Measurements from ENCODE around the gene TENT4A. TPM values are rescaled to one million over a fixed set of nuclear protein-coding genes. Genes with fewer than 3 reads are reported as not detected.

Gene TENT4A
- total and polyA plus RNA-seq, 2 of the 4 experiments (the other 2 are of a cell fraction) = 5.9 to 17.2 TPM

DNA sequence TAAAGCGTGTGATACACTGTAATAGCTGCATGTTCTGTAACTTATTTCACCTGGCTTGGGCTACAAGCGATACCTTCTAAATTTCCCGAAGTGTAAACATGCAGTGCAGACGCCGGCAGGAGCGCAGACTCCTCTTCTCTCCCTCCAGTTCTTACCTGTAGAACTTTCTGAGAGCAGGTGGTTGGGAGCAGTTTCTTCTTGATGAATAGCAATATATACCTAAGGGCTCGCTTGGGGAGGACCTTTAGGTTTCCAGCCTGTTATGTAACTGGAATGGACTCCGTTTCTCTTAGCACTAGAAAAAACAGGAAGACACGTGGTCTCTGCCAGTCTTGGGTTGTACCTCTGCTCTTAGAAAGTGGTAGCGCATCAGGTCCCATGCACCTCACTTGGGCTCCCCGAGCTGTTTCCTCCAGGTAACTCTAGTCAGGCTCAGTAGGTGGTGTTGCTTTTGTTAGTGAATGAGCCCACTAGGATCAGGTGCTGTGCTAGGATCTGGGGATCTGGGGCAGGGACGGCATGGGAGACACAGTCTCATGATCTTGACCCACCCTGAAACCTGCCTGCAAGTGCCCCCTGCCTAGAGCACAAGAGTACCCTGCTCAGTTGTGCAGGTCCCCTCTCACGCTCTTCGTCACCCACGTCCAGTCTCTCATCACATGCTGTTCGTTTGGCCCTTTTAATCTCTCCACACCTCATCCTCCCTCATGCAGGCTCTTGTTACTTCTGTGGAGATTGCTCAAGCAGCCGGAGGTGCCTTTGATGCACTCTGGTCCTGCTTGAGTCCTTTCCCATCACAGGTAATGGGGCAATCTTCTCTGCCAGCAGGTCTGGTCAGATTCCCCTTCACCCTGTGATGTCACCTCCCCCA lies 2.8 kb downstream of the TENT4A start:
- no peaks in the 10 kb centered on the region; the same call in 1 of the 2 replicates for H3K36me3 ChIP-seq (ENCODE audit: control insufficient read depth, insufficient read depth, low read length)
- TF ChIP-seq MXI1 (IDR thresholded peaks at IDR 0.05; ENCODE audit: borderline replicate concordance, low read depth, low read length) = 0 out of 2 replicates have a peak, but pooled peaks have one; percentile 8
- TF ChIP-seq, protein P1, sequence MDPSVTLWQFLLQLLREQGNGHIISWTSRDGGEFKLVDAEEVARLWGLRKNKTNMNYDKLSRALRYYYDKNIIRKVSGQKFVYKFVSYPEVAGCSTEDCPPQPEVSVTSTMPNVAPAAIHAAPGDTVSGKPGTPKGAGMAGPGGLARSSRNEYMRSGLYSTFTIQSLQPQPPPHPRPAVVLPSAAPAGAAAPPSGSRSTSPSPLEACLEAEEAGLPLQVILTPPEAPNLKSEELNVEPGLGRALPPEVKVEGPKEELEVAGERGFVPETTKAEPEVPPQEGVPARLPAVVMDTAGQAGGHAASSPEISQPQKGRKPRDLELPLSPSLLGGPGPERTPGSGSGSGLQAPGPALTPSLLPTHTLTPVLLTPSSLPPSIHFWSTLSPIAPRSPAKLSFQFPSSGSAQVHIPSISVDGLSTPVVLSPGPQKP (IDR thresholded peaks at IDR 0.05; ENCODE audit: borderline replicate concordance, low read depth, low read length) = no peak
- TF ChIP-seq RCOR1 (IDR thresholded peaks at IDR 0.05; ENCODE audit: insufficient replicate concordance, low read length) = no peak
- no peak for TF ChIP-seq RFX5 (IDR thresholded peaks at IDR 0.05; ENCODE audit: low read depth, low read length)
- no peak for TF ChIP-seq FOS (IDR thresholded peaks at IDR 0.05; ENCODE audit: low read depth, low read length)
- TF ChIP-seq CHD1 (IDR thresholded peaks at IDR 0.05; ENCODE audit: low read depth, low read length) = no peak
- in situ Hi-C loops (cut with MboI; ENCODE audit: low sequenced_read_pairs) (no loop called here), dilution Hi-C loops (cut with HindIII; ENCODE audit: low sequenced_read_pairs, unreplicated experiment) (no loop called here), intact Hi-C loops (cut with micrococcal nuclease) (no loop called here)
- ChIA-PET CTCF (no interaction called here), POLR2A (ENCODE audit: unreplicated experiment) (no interaction called here)
- peaks cover 0 to 59% of the 10 kb centered on the region in 2 experiments; a peak in 2 of 4 replicates for H3K79me1 ChIP-seq (ENCODE audit: low read depth in 1 of 2, low read length in 2 of 2)
- peak overlapping the region; percentile 25 for H3K23ac ChIP-seq (ENCODE audit: low read depth, low read length)
- no peak overlapping the region for H3K27ac ChIP-seq (ENCODE audit: insufficient read depth, low read length)
- H4K91ac ChIP-seq (ENCODE audit: insufficient read depth, low read depth, low read length) = no peak overlapping the region
- no peaks in the 10 kb centered on the region for H3K27me3 ChIP-seq (ENCODE audit: control insufficient read depth, insufficient read depth, low read length)
- no peak overlapping the region for H4K5ac ChIP-seq (ENCODE audit: low read depth, low read length)
- 58% methylated on average over 4 of the region's 17 CpGs; no CpG with 5 or more reads in 1 of the 2 experiments for WGBS, 2 experiments (ENCODE audit: extremely low coverage in 2 of 2, insufficient read length in 1 of 2)
- no peak overlapping the region for H3K18ac ChIP-seq (ENCODE audit: low read depth, low read length)
- H3K56ac ChIP-seq (ENCODE audit: extremely low read depth, insufficient read depth, low read length) = no peak overlapping the region
- no peaks in the 10 kb centered on the region for H3K9me3 ChIP-seq (ENCODE audit: control insufficient read depth, insufficient read depth, low read length)
- no peak overlapping the region for H2BK120ac ChIP-seq (ENCODE audit: low read depth, low read length)
- H3K4me2 ChIP-seq (ENCODE audit: low read depth, low read length) = peak overlapping the region; percentile 100
- peaks cover 68% of the 10 kb centered on the region for H4K20me1 ChIP-seq (ENCODE audit: insufficient read depth, low read length)
- H2BK20ac ChIP-seq (ENCODE audit: low read depth, low read length) = no peak overlapping the region
- H2AK9ac ChIP-seq (replicated peaks; ENCODE audit: low read depth, low read length, poor library complexity) = peak overlapping the region; percentile 80
- no peak for ATAC-seq (ENCODE audit: low read depth)
- TSS peak; percentile 49 for BruUV-seq (replicated peaks)
- H3K9me1 ChIP-seq (ENCODE audit: insufficient read depth, low read length) = peaks cover 47% of the 10 kb centered on the region
- H2AK5ac ChIP-seq (ENCODE audit: low read depth, low read length) = peak overlapping the region; percentile 51; the same call in 1 of the 2 replicates
- no peak overlapping the region for H2BK15ac ChIP-seq (ENCODE audit: low read depth, low read length)
- no peak for DNase-seq
- peaks cover 33% of the 10 kb centered on the region for H3K4me1 ChIP-seq (ENCODE audit: control insufficient read depth, insufficient read depth, low read length)
- peak overlapping the region; percentile 25; the same call in 1 of the 2 replicates for H3K4ac ChIP-seq (ENCODE audit: low read depth, low read length)
- peak overlapping the region; percentile 65; the same call in 1 of the 2 replicates for H3K14ac ChIP-seq (replicated peaks; ENCODE audit: low read depth, low read length)
- H3K9ac ChIP-seq (ENCODE audit: low read depth, low read length) = no peak overlapping the region; the same call in 1 of the 2 replicates
- no peak overlapping the region for H2BK5ac ChIP-seq (ENCODE audit: low read depth, low read length, poor library complexity, severe bottlenecking)
- H3K4me3 ChIP-seq (ENCODE audit: insufficient read depth, low read depth, low read length) = peak overlapping the region; percentile 89
- peak overlapping the region; percentile 36 for H2AFZ ChIP-seq (replicated peaks; ENCODE audit: low read length, poor library complexity)
- no peak overlapping the region for H4K8ac ChIP-seq (ENCODE audit: low read depth in 2 of 2, low read length in 2 of 2)
